ENCODE results near the gene IL1F10.
"Not testable (repeated sequence)": the region's sequence is repeated elsewhere in the genome, so short reads cannot be mapped to it uniquely, and the experiment has no call there.

Gene IL1F10

DNA sequence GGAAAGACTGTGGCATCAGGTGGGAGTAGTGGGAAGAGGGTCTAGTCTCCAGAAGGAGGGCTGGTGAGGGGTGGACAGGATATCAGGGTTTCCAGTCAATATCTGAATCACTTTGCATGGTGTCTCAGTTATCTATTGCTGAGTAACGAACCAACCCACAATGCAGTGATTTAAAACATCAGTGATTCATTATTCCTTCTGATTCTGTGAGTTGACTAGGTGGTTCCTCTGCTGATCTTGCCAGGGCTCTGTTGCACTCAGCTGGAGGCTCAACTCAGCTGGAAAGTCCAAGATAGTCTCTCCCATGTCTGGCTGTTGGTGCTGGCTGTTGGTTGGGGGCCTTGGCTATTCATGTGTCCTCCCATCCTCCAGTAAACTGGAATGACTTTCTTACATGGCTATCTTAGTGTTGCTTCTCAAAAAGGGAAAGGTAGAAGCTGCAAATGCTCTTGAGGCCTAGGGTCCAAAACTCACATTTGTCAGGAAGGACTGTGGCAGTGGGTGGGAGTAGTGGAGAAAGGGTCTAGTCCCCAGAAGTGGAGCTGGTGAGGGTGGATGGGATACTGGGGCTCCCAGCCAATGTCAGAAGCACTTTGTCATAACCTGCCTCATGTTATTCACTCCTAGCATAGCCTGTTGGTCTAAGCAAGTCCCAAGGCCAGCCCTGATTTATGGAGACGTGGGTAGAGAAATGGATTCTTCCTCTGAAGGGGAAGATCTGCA lies 13.9 kb downstream of the IL1F10 start:
- no peak for DNase-seq (ENCODE audit: low read depth in 2 of 2)

DNA sequence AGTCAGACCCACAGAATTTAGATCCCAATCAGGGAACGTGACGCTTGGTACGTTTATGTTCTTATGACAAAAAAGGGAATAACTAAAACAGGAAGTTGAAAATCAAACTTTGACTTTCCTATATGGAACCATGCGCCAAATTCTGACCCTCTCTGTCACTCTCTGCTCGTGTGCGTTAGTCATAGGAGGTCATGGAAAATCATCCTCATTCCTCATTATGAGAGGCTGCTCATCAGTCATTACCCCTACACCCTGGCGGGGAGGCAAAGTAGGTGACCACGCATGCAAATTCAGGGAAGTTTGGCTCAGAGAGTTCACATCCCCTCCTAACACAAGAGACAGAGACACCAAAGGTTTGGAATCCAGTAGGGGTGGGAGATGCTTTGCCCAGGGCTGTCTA lies 15.5 kb downstream of the IL1F10 start:
- no peak for DNase-seq (ENCODE audit: low read depth in 2 of 2)

DNA sequence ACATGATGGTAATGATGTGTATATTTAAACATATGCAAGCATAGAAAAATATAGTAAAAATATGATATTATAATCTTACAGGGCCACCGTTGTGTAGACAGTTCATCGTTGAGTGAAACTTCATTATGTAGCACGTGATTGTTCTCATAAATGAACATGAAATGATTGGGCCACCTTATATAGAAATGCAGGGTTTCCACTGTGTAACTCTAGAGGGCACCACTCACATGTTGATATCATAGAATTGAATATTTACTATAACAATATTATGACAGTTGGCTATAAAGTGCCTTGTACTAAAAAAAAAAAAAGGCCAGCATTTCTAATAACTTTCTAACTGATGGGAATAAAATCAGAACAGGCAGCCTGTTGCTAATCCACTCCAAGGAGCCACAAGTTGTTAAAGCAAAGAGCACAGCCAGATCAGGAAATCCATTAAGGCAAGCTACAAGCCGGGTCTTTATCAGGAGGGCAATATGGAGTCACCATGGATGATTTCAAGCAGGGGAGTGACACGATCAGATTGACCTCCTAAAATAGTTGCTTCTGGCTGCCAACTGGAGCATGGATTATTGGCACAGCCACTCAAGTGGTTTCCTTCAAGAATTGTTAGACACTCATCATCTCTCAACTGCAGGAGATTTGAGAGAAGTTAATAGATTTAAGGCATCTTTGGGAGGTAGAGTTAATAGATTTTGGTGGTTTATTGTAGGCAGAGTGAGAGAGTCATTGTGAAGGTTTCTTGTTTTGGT lies 16.7 kb downstream of the IL1F10 start:
- DNase-seq (ENCODE audit: low read depth in 2 of 2) = no peak

DNA sequence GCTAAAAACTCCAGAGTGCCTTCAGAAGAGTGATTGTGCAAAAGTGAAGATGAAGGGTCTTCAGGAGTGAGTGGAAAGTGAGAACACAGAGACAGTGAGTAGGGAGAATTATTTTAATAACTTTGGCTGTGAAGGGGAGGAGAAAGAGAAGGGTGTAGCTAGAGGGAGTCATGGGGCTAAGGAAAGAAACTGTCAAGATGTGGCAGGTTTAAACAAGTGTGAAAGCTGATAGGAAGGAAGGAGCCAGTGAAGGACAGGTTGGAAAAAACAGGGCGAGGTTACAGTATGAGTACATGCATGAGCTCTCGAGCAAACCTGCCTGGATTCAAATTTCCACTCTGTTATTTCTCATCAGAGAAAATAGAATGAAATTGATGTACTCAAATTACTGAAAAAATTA lies 17.8 kb downstream of the IL1F10 start:
- no peak for DNase-seq (ENCODE audit: low read depth in 2 of 2)

DNA sequence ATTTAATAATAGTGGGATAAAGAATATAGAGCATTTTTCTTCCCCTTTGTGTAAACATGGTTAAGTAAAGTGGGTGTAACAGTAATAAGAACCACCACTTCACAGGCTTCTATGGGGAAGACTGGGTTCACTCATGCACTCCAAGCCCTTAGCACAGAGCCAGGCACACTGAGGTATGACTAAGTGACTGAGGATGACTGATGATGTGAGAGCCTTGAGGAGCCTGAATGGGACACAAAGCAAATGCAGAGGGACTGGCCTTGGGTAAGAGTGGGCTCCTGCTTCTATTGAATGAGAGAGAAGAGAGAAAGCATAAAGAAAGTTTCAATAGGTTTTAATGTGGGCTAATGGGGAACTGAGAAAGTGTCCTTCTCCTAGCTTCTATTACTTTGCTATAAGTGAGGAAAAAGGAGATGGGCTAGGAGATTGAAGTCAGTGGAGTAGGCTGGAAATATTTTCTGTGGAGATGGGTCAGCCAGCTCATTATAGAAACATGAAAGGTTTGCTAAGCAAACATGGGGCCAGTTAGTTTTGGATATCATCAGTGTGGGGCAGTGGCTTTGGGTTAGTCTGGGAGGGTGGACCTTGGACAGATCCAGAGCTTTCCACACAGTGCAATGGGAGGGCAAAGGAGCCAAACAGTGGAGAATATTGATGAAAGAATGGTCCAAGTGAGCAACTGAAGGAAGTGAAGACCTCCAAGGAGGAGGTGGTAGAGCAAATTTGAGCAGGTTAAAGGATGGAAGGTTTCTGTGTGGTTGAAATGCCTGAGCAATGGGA lies 20.6 kb downstream of the IL1F10 start:
- DNase-seq (ENCODE audit: low read depth in 2 of 2) = no peak

DNA sequence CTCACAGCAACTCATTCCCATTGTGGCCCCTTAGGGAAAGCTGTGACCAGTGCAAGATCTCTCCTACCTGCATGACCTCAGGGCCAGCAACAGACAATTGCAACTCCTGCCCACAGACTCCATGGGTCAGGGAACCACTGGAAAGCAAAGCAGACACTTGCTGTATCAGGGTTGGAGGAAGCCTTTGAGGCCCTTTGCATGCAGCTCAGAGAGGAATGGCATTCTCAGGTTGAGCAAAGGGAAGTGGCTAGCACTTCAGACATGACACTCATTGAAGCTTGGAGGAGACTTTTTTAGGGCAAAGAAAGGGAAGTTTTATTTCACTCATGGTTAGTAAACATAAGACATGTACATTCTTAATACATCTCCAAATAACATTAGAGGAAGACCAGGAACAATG lies 22.1 kb downstream of the IL1F10 start:
- no peak for DNase-seq (ENCODE audit: low read depth in 2 of 2)

DNA sequence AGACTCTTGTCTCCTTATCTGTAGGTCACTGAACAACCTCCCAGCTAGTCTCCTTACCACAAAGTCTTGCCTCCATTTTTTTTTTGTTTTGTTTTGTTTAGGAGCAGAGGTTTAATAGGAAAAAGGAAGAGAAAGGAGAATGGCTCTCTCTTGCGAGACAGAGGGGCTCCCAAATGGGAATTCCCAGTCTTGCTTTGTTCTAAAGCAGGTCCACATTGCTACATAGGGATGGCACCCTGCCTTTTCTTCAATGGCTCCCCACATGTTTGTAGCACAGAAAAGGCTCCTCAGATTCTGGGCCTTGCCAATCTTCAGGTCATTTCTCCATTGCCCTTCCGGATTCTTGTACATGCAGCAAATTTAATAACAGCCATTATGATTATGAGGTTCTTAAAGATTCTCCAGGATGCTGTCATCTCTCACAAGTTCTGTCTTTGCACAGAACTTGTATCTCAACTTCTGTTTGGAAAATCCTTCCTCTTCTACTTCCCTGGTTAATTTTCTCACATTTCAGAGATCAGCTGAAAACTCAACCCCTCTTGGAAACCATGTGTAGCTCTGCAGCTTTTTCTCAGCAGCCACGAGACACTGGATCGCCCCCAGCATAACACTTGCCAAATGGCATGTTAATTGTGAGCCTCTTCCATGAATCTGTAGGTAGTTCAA lies 23.6 kb downstream of the IL1F10 start:
- no peak for DNase-seq (ENCODE audit: low read depth in 2 of 2)

DNA sequence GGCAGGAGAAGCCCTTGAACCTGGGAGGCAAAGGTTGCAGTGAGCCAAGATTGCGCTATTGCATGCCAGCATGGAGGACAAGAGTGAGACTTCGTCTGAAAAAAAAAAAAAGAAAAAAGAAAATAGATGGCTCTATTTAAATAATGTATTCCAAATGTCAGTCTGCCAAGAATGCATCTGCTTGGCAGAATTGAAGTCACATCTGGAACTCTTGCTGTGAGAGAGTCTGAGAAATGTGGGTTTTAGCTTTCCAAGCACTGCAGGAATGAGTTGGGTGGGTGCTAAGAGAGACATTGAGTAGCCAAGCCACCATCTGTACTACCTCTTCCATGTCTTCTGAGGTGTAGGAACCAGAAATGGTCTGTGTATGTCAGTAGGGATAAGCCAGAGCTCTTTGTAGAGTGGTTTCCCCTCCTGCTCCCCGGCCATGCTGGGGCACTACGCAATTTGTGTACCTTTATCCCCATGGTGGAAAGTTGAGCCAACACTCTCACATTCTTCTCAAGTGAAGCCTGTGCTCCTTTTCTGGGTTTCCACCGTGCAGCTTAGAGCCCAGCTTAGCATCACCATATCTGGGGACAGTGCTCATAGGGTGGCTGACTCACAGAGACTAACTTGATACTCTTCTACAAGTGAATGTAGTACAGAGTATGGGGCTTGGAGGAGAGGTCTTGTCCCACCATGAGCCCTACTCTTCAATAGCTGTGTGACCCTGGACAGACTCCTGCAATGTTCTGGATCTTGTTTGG lies 25.3 kb downstream of the IL1F10 start:
- no peak for DNase-seq (ENCODE audit: low read depth in 2 of 2)

DNA sequence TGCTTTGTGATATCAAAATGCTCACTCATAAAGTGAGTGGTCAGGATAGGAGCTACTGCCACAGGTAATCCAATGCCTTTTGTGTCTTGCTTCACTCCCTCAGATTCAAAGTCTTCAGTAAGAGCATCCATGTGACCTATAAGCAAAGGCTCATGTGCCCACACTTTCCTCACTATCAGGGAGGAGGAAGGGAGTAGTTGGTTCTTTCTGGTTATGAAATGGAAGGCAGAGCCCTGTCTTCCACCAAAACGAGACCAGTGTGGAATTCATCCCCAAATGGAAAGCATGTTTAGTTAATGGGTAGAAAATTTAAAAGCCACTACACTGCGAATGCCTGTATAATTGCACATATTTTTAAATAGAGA lies 25.8 kb downstream of the IL1F10 start:
- no peak for DNase-seq (ENCODE audit: low read depth in 2 of 2)

DNA sequence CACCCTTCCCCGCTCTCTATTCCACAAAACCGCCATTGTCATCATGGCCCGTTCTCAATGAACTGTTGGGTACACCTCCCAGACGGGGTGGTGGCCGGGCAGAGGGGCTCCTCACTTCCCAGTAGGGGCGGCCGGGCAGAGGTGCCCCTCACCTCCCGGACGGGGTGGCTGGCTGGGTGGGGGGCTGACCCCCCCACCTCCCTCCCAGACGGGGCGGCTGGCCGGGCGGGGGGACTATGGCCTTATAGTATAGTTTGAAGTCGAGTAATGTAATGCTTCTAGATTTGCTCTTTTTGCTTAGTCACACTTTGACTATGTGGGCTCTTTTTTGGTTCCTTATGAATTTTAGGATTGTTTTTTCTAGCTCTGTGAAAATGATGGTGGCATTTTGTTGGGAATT lies 28.5 kb downstream of the IL1F10 start:
- not testable (repeated sequence) for DNase-seq (ENCODE audit: low read depth in 2 of 2)

DNA sequence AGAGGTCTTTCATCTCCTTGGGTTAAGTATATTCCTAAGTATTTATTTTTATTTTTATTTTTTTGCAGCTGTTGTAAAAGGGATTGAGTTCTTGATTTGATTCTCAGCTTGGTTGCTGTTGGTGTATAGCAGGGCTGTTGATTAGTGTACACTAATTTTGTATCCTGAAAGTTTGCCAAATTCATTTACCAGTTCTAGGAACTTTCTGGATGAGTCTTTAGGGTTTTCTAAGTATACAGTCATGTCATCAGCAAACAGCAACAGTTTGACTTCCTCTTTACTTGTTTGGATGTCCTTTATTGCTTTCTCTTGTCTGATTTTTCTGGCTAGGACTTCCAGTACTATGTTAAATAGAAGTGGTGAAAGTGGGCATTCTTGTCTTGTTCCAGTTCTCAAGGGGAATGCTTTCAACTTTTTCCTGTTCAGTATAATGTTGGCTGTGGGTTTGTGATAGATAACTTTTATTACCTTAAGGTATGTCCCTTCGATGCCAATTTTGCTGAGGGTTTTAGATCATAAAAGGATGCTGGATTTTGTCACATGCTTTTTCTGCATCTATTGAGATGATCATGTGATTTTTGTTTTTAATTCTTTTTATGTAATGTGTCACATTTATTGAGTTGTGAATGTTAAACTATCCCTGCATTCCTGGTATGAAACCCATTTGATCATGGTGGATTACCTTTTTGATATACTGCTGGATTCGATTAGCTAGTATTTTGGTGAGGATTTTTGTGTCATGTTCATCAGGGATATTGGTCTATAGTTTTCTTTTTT lies 29.3 kb downstream of the IL1F10 start:
- DNase-seq (ENCODE audit: low read depth in 2 of 2) = not testable (repeated sequence)

DNA sequence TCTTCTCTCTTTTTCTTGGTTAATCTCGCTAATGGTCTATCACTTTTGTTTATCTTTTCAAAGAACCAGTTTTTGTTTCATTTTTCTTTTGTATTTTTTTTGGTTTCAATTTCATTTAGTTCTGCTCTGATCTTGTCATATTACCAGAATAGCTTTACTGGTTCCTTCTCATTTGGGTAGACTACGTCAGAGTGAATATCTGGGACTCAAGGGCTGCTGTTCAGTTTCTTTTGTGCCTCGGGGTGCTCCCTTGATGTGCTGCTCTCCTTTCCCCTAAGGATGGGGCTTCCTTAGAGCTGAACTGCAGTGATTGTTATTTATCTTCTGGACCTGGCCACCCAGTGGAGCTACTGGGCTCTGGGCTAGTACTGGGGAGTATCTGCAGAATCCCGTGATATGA lies 30.3 kb downstream of the IL1F10 start:
- no peak for DNase-seq (ENCODE audit: low read depth in 2 of 2)

DNA sequence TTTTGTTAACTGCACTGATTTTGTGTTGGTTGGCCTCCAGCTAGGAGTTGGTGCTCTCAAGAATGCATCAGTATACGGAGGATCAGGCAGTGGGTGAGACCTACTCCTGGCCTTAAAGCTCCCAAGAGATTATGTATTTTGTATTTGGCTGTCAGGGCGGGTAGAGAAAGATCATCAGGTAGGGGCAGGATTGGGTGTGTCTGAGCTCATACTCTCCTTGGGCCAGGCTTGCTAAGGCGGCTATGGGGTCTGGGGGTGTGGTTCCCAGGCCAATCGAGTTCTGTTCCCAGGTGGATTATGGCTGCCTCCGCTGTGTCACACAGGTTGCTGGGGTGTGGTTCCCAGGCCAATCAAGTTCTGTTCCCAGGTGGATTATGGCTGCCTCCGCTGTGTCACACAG lies 30.8 kb downstream of the IL1F10 start:
- DNase-seq (ENCODE audit: low read depth in 2 of 2) = no peak

DNA sequence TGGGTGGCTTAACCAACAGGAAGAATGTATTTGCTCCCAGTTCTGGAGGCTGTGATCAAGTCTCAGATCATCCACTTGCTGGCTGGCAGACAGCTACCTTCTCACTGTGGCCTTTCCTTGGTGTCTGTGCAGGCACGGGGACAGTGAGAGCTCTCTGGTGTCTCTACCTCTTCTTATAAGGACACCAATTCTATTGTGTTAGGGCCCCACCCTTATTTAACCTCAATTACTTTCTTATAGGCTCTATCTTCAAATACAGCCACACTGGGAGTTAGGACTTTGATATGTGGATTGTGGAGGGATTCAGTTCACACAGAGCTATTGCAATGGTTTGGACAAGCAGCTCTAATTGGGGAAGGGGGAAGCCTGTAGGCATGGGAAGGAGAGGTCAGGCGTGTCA lies 34.4 kb downstream of the IL1F10 start:
- DNase-seq (ENCODE audit: low read depth in 2 of 2) = no peak

DNA sequence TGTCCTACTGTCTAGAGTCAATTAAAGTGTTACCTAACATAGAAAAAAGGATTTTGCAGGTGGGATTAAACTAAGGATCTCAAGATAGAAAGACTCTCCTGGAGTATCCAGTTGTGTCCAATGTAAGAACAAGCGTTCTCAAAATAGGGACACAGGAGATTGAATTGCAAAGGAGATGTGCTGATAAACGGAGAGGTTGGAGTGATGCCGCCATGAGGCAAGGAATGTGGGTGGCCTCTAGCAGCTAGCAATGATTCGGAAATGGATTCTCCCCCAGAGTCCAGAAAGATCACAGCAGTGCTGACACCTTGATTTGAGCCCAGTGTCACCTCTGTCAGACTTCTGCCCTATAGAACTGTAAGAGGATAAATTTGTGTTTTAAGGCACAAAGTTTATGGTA lies 35.5 kb downstream of the IL1F10 start:
- no peak for DNase-seq (ENCODE audit: low read depth in 2 of 2)

DNA sequence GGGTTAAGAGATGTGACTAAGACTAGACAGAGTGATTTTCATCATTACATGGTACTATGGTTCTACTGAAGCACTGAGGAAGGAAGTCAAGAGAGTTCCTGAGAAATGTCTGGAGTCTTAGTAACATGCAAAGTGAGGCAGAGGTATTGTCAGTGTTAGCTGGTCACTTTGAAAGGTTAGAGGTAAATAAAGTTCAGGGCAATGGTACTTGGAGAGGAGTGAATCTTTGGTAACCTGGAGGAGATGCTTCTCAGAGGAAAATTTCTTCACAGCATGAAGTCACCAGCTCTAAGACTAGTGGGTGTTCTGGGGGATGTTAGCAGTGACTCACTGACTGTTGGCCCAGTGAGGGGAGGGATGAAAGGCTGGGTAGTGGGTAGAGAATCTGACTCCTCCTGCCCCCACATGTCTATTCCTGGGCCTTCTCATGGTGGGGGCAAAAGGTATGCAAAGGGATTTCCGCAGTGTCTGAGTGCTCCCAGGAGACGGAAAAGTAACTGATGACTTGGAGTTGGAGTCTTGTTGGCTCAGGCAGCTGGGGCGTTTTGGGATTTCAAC lies 36.4 kb downstream of the IL1F10 start:
- peak; percentile 31 to 35 for DNase-seq (ENCODE audit: low read depth in 2 of 2)

DNA sequence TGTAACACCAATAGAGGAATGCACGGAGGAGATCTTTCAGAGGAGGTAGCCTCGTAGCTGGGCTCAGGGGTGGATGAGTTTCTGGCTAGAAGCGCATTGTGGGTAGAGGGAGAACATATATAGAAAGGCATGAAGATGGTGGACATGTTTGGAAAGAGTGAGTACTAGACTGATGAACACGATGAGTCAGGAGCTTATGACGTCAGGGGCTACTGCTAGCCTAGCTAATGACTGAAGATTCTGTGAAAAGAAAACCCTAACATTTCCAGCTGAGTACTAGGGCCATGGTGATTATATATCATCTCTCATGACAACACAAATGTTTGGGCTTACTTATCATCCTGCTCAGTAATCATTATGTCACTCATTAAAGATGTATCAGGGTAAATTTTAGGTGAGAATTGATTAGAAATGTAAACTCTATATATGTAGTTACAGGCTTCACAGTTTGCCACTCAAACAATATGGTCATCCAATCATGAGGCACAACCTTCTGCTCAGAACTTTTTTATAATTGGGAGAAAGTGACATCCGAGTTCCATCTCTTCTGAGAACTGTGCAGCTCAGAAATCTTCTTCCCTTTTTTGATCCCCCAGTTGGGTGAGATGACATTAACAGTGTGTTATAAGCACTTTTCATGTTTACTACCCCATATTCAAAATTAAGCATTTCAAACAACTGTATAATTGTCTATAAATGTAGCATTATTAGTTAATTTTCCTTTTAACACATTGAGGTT lies 37.4 kb downstream of the IL1F10 start:
- DNase-seq (ENCODE audit: low read depth in 2 of 2) = peak; percentile 56 to 65

DNA sequence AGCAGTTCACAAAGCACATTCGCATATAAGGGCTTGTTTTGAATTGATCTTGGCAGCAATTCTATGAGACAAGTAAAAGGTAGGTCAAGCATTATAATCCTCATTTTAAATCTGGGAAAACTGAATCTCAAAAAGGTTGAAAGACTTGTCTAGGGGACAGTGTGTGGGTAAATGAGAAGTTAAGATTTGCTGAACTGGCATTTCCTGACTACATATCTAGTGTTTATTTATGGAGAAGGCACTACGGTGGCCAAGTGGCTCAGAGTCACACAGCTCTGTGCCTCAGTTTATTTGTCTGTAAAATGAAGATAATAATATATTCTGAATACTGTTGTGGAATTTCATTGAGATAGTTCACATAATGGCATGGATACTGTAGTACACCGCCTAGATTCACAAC lies 43.4 kb downstream of the IL1F10 start:
- no peak for DNase-seq (ENCODE audit: low read depth in 2 of 2)

DNA sequence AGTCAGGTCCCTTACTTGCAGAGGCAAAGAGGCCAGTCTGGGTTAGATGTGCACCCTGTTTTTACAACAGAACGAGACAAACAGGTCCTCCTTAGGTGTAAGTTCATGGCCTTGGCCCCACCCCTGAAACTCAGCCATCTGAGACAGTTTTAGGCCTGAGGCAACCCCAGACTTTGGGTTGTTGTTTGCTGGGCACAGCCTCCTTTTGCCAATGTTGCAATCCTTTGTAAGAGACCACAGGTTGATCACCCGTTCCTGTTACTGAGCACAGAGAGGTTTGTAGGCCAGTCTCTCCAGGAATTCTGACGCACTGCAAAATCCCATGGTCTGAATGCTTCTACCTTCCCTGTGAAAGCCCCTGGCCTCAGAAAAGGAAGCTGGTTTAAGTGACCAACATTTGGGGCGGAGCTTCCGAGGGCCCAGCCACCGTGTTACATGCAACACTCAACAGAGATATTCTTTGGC lies 44.1 kb downstream of the IL1F10 start:
- DNase-seq (ENCODE audit: low read depth in 2 of 2) = no peak

DNA sequence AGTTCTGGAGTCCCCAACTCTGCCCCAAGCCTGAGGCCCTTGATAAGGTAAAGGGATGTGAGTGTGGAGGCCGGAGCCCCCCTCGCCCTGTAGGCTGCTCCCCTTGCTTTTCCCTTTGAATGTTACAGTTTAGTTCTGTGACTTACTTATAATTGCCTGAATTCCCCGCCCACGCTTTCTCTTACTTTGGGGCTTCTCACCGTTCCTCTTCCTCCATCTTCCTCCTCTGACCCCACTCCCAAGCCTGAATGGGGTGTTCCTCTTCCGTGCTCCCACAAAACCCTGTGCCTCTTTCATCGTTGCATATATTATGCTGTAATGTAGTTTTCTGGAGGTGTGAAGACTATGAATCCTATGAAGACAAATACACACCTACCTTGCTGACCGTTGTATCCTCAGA lies 44.7 kb downstream of the IL1F10 start:
- no peak for DNase-seq (ENCODE audit: low read depth in 2 of 2)

All from stimulated activated CD4-positive, alpha-beta T cell treated with anti-CD3 and anti-CD28 coated beads, Interleukin-15, amount 100 ng/mL, for 48 hours (primary cell).